GM18517 (cell line): Measurements from ENCODE around the gene FDX1.

Source experiments
- ATAC-seq: cut with Tn5 transposase; IDR thresholded peaks from one replicate; pipeline ENCODE4 v1.9.1; 2021; ENCODE audit warnings: mild to moderate bottlenecking, moderate library complexity; ENCODE audit not compliant: unreplicated experiment

FDX1 gene

GRCh38 chr11:110505528-110506284 is 76.0 kb downstream of the FDX1 start:
- ATAC-seq: no peak

GRCh38 chr11:110507328-110507727 is 77.6 kb downstream of the FDX1 start:
- no peak for ATAC-seq

- ATAC-seq: no peak
Measured at GRCh38 chr11:110508786-110509185, 79.0 kb downstream of the FDX1 start.

- ATAC-seq: no peak
Measured at GRCh38 chr11:110509472-110509871, 79.7 kb downstream of the FDX1 start.

- ATAC-seq: no peak
Measured at GRCh38 chr11:110512026-110512425, 82.3 kb downstream of the FDX1 start.

GRCh38 chr11:110513259-110513801 is 83.6 kb downstream of the FDX1 start:
- no peak for ATAC-seq

- ATAC-seq: no peak
Measured at GRCh38 chr11:110513846-110514437, 84.2 kb downstream of the FDX1 start.
